HEK293 (cell line): ENCODE measurements around the gene DYNLT2.

Experiments used
- CTCF ChIP-seq: fragments of 450-650 bp; formaldehyde crosslinking; IDR thresholded peaks from 2 replicates; pipeline ENCODE4 v1.5.1; 2016; ENCODE audit warnings: missing biosample characterization, missing genetic modification characterization
- ZBTB6 ChIP-seq: fragments of 450-650 bp; formaldehyde crosslinking; IDR thresholded peaks from 2 replicates; pipeline ENCODE4 v1.5.1; 2017; ENCODE audit warnings: missing biosample characterization, missing genetic modification characterization
- ZNF10 ChIP-seq: fragments of 450-650 bp; formaldehyde crosslinking; IDR thresholded peaks from 2 replicates; pipeline ENCODE4 v1.5.1; 2017; ENCODE audit warnings: missing biosample characterization, missing genetic modification characterization
- ZNF140 ChIP-seq: fragments of 450-650 bp; formaldehyde crosslinking; IDR thresholded peaks from 2 replicates; pipeline ENCODE4 v1.5.1; 2016; ENCODE audit warnings: missing biosample characterization, missing genetic modification characterization
- ZNF146 ChIP-seq: fragments of 450-650 bp; formaldehyde crosslinking; IDR thresholded peaks from 2 replicates; pipeline ENCODE4 v1.5.1; 2016; ENCODE audit warnings: missing biosample characterization, missing genetic modification characterization
- ZNF266 ChIP-seq: fragments of 450-650 bp; formaldehyde crosslinking; IDR thresholded peaks from 2 replicates; pipeline ENCODE4 v1.5.1; 2016; ENCODE audit warnings: missing biosample characterization, missing genetic modification characterization, low read depth
- ZNF449 ChIP-seq: fragments of 450-650 bp; formaldehyde crosslinking; IDR thresholded peaks from 2 replicates; pipeline ENCODE4 v1.5.1; 2017; ENCODE audit warnings: missing biosample characterization, mild to moderate bottlenecking, missing genetic modification characterization, moderate library complexity
- ZNF48 ChIP-seq: fragments of 450-650 bp; formaldehyde crosslinking; IDR thresholded peaks from 2 replicates; pipeline ENCODE4 v1.5.1; 2016; ENCODE audit warnings: missing biosample characterization, missing genetic modification characterization
- ZNF530 ChIP-seq: fragments of 450-650 bp; formaldehyde crosslinking; IDR thresholded peaks from 2 replicates; pipeline ENCODE4 v1.5.1; 2016; ENCODE audit warnings: low read depth, missing biosample characterization, missing genetic modification characterization
- ZNF747 ChIP-seq: fragments of 450-650 bp; formaldehyde crosslinking; IDR thresholded peaks from 2 replicates; pipeline ENCODE4 v1.5.1; 2016; ENCODE audit warnings: missing biosample characterization, missing genetic modification characterization
- ZSCAN4 ChIP-seq: fragments of 450-650 bp; formaldehyde crosslinking; IDR thresholded peaks from 2 replicates; pipeline ENCODE4 v1.5.1; 2017; ENCODE audit warnings: missing biosample characterization, missing genetic modification characterization

GRCh38 chr6:169692516-169692915, 58.9 kb downstream of the DYNLT2 start:
- TF ChIP-seq ZNF146 (tag by site-specific recombination) (no peak), CTCF (no peak), ZSCAN4 (tag by site-specific recombination) (no peak), ZNF530 (tag by site-specific recombination) (no peak), ZBTB6 (tag by site-specific recombination) (no peak), ZNF266 (no peak), ZNF747 (tag by site-specific recombination) (no peak), ZNF140 (tag by site-specific recombination) (no peak), ZNF48 (tag by site-specific recombination) (no peak), ZNF449 (tag by site-specific recombination) (no peak), ZNF10 (tag by site-specific recombination) (no peak)
